GM23338 (cell line): Measurements from ENCODE around the gene FLNB. TPM values are rescaled to one million over a fixed set of nuclear protein-coding genes. Genes with fewer than 3 reads are reported as not detected.

ENCODE experiments used
- ATAC-seq: fragments of 200-7000 bp; cut with Tn5 transposase; 3 replicates; pipeline ENCODE4 v1.9.1; 2020
- DNase-seq: peaks from one replicate; pipeline ENCODE4 v3.0.0-alpha.2; 2015; ENCODE audit warnings: low spot score
- H2AFZ ChIP-seq: fragments of 200-600 bp; sonication (generic); 2 replicates; pipeline ENCODE4 v1.8.0; 2016; ENCODE audit warnings: antibody characterized with exemption, mild to moderate bottlenecking, moderate library complexity
- H3F3A ChIP-seq: fragments of 200-600 bp; sonication (generic); replicated peaks from 2 replicates; pipeline ENCODE4 v1.8.0; 2017; ENCODE audit warnings: antibody characterized with exemption, mixed run types, low read depth
- H3K27ac ChIP-seq: fragments of 200-600 bp; sonication (generic); 2 replicates; pipeline ENCODE4 v1.6.1; 2016; ENCODE audit warnings: low read depth
- H3K27me3 ChIP-seq: fragments of 200-600 bp; sonication (generic); 2 replicates; pipeline ENCODE4 v1.8.0; 2016; ENCODE audit warnings: mild to moderate bottlenecking, mixed run types, moderate library complexity; ENCODE audit not compliant: insufficient read depth
- H3K36me3 ChIP-seq: fragments of 200-600 bp; sonication (generic); 2 replicates; pipeline ENCODE4 v1.8.0; 2016; ENCODE audit warnings: mild to moderate bottlenecking; ENCODE audit not compliant: insufficient read depth
- H3K4me1 ChIP-seq: fragments of 200-600 bp; sonication (generic); 2 replicates; pipeline ENCODE4 v1.8.0; 2016; ENCODE audit warnings: mild to moderate bottlenecking, moderate library complexity; ENCODE audit not compliant: insufficient read depth
- H3K4me2 ChIP-seq: fragments of 200-600 bp; sonication (generic); 2 replicates; pipeline ENCODE4 v1.7.1; 2017; ENCODE audit warnings: mixed run types
- H3K4me3 ChIP-seq: fragments of 200-600 bp; sonication (generic); 2 replicates; pipeline ENCODE4 v1.6.1; 2016; ENCODE audit warnings: mixed run types
- H3K79me2 ChIP-seq: fragments of 200-600 bp; sonication (generic); replicated peaks from 2 replicates; pipeline ENCODE4 v1.8.0; 2017; ENCODE audit warnings: mild to moderate bottlenecking; ENCODE audit not compliant: insufficient read depth
- H3K9me2 ChIP-seq: fragments of 200-600 bp; sonication (generic); 2 replicates; pipeline ENCODE4 v1.8.0; 2017; ENCODE audit not compliant: insufficient read depth
- H4K20me1 ChIP-seq: fragments of 200-600 bp; sonication (generic); replicated peaks from 2 replicates; pipeline ENCODE4 v1.8.0; 2017; ENCODE audit warnings: mild to moderate bottlenecking; ENCODE audit not compliant: insufficient read depth
- H3K27ac Mint-ChIP-seq: 2 replicates; pipeline ENCODE4 v1.8.0; 2020; ENCODE audit warnings: inconsistent platforms, mild to moderate bottlenecking, moderate library complexity, mixed read lengths
- H3K27me3 Mint-ChIP-seq: 3 replicates; pipeline ENCODE4 v1.8.0; 2022; ENCODE audit warnings: low read depth, mild to moderate bottlenecking, moderate library complexity, mixed read lengths, inconsistent platforms; ENCODE audit not compliant: insufficient read depth, poor library complexity
- H3K36me3 Mint-ChIP-seq: 3 replicates; pipeline ENCODE4 v1.8.0; 2021; ENCODE audit warnings: low read depth, mild to moderate bottlenecking, inconsistent platforms, moderate library complexity, mixed read lengths
- H3K4me1 Mint-ChIP-seq: 3 replicates; pipeline ENCODE4 v1.8.0; 2020; ENCODE audit warnings: mild to moderate bottlenecking, inconsistent platforms, mixed read lengths
- H3K4me3 Mint-ChIP-seq: 3 replicates; pipeline ENCODE4 v1.8.0; 2021; ENCODE audit warnings: moderate library complexity, mild to moderate bottlenecking, inconsistent platforms, mixed read lengths
- H3K9me3 Mint-ChIP-seq: 3 replicates; pipeline ENCODE4 v1.8.0; 2020; ENCODE audit warnings: moderate library complexity, mild to moderate bottlenecking, inconsistent platforms, mixed read lengths
- CREB1 ChIP-seq: fragments of 250-450 bp; sonication (Bioruptor Pico); IDR thresholded peaks from 2 replicates; pipeline ENCODE4 v1.5.0; 2020; ENCODE audit warnings: low read depth, mild to moderate bottlenecking, moderate library complexity
- CTCF ChIP-seq, 2 experiments: fragments of 200-600 bp in 1 of 2; sonication (generic) in 1 of 2; conservative IDR thresholded peaks; 2 replicates each; pipeline versions ENCODE4 v1.5.1 to v1.6.1; 2016 to 2017; ENCODE audit warnings: antibody characterized with exemption in 2 of 2, low read depth in 2 of 2, mild to moderate bottlenecking in 2 of 2, moderate library complexity in 1 of 2
- ETS1 ChIP-seq: IDR thresholded peaks from 2 replicates; pipeline ENCODE4 v1.6.1; 2016; ENCODE audit warnings: antibody characterized with exemption
- EZH2 ChIP-seq: fragments of 200-600 bp; sonication (generic); IDR thresholded peaks from one replicate; pipeline ENCODE4 v1.8.0; 2017; ENCODE audit warnings: antibody characterized with exemption, mild to moderate bottlenecking, low read depth; ENCODE audit not compliant: unreplicated experiment
- EZH2phosphoT487 ChIP-seq: fragments of 200-600 bp; sonication (generic); IDR thresholded peaks from one replicate; pipeline ENCODE4 v1.8.1; 2018; ENCODE audit warnings: antibody characterized with exemption; ENCODE audit not compliant: unreplicated experiment
- JUNB ChIP-seq: IDR thresholded peaks from one replicate; pipeline ENCODE4 v1.6.1; 2016; ENCODE audit warnings: antibody characterized with exemption; ENCODE audit not compliant: unreplicated experiment
- NANOG ChIP-seq: IDR thresholded peaks from 2 replicates; pipeline ENCODE4 v1.6.1; 2016; ENCODE audit warnings: antibody characterized with exemption, borderline replicate concordance
- POLR2AphosphoS5 ChIP-seq: IDR thresholded peaks from 2 replicates; pipeline ENCODE4 v1.6.1; 2016; ENCODE audit warnings: antibody characterized with exemption, low read depth
- REST ChIP-seq: IDR thresholded peaks from one replicate; pipeline ENCODE4 v1.6.1; 2018; ENCODE audit warnings: antibody characterized with exemption; ENCODE audit not compliant: unreplicated experiment
- STAT1 ChIP-seq: IDR thresholded peaks from one replicate; pipeline ENCODE4 v1.6.1; 2016; ENCODE audit warnings: antibody characterized with exemption; ENCODE audit not compliant: unreplicated experiment
- ZNF114 ChIP-seq: fragments of 250-450 bp; sonication (Bioruptor Pico); IDR thresholded peaks from 2 replicates; pipeline ENCODE4 v1.5.0; 2020; ENCODE audit warnings: mild to moderate bottlenecking, moderate library complexity
- ZNF331 ChIP-seq: fragments of 250-450 bp; sonication (Bioruptor Pico); IDR thresholded peaks from 2 replicates; pipeline ENCODE4 v1.5.0; 2020; ENCODE audit warnings: low read depth, mild to moderate bottlenecking, moderate library complexity
- ZNF462 ChIP-seq: fragments of 250-450 bp; sonication (Bioruptor Pico); IDR thresholded peaks from 2 replicates; pipeline ENCODE4 v1.5.0; 2020; ENCODE audit warnings: mild to moderate bottlenecking, moderate library complexity
- polyA plus RNA-seq: library from polyadenylated mRNA; unstranded; fragments of >200 nt; fragmentation: Nextera tagmentation; extraction: Ambion mirVana; gene quantifications from 2 replicates; pipeline ENCODE4 v1.2.1, GENCODE V29; 2016
- total RNA-seq: library from RNA; depleted of rRNA; stranded (reverse); fragments of >200 nt; shearing (Covaris generic); gene quantifications from 2 replicates; pipeline ENCODE4 v1.2.3, GENCODE V29; 2014

Gene FLNB
- total and polyA plus RNA-seq, 2 experiments from 2014 or later: 39.7 to 179 TPM

GRCh38 chr3:58197588-58197987 lies 189.4 kb downstream of the FLNB start:
- DNase-seq (no peak), ATAC-seq (no peak)
- peaks cover 2% of the 10 kb centered on the region for H3K27me3 Mint-ChIP-seq
- H3K4me3 Mint-ChIP-seq: no peak overlapping the region
- Histone ChIP-seq H3K27ac (no peak overlapping the region), H3K36me3 (no peaks in the 10 kb centered on the region), H3K4me2 (no peak overlapping the region), H3K4me1 (no peaks in the 10 kb centered on the region), H2AFZ (no peak overlapping the region), H3K27me3 (no peaks in the 10 kb centered on the region), H3F3A (no peaks in the 10 kb centered on the region), H4K20me1 (no peaks in the 10 kb centered on the region), H3K9me2 (no peaks in the 10 kb centered on the region), H3K79me2 (no peaks in the 10 kb centered on the region), H3K4me3 (no peak overlapping the region)
- peaks cover 6% of the 10 kb centered on the region; the same call in 1 of the 3 replicates for H3K9me3 Mint-ChIP-seq
- TF ChIP-seq CREB1 (CRISPR knock-in tag): no peak
- no peak for TF ChIP-seq ETS1
- TF ChIP-seq JUNB: no peak
- TF ChIP-seq EZH2phosphoT487: no peak
- TF ChIP-seq ZNF331 (CRISPR knock-in tag): no peak
- TF ChIP-seq STAT1: no peak
- no peak for TF ChIP-seq EZH2
- no peak for TF ChIP-seq POLR2AphosphoS5
- TF ChIP-seq ZNF462 (CRISPR knock-in tag): no peak
- TF ChIP-seq NANOG: no peak
- no peak for TF ChIP-seq REST
- TF ChIP-seq CTCF (conservative IDR thresholded peaks at IDR 0.05; ENCODE audit: low read depth in 2 of 2): no peak
- no peak for TF ChIP-seq ZNF114 (CRISPR knock-in tag)
- H3K27ac Mint-ChIP-seq: no peak overlapping the region
- no peaks in the 10 kb centered on the region for H3K4me1 Mint-ChIP-seq
- no peaks in the 10 kb centered on the region for H3K36me3 Mint-ChIP-seq
